HuH-7.5 (cell line): ENCODE measurements around the gene VPS50.
"Not testable (repeated sequence)": the region's sequence is repeated elsewhere in the genome, so short reads cannot be mapped to it uniquely, and the experiment has no call there.

ENCODE experiments used
- DNase-seq: peaks from one replicate; pipeline ENCODE4 v3.0.0; 2011; ENCODE audit warnings: low spot score

The VPS50 gene

GRCh38 chr7:93242106-93242505 lies 9.9 kb downstream of the VPS50 start:
- no peak for DNase-seq

GRCh38 chr7:93245525-93246432 lies 13.6 kb downstream of the VPS50 start:
- DNase-seq: no peak

DNA sequence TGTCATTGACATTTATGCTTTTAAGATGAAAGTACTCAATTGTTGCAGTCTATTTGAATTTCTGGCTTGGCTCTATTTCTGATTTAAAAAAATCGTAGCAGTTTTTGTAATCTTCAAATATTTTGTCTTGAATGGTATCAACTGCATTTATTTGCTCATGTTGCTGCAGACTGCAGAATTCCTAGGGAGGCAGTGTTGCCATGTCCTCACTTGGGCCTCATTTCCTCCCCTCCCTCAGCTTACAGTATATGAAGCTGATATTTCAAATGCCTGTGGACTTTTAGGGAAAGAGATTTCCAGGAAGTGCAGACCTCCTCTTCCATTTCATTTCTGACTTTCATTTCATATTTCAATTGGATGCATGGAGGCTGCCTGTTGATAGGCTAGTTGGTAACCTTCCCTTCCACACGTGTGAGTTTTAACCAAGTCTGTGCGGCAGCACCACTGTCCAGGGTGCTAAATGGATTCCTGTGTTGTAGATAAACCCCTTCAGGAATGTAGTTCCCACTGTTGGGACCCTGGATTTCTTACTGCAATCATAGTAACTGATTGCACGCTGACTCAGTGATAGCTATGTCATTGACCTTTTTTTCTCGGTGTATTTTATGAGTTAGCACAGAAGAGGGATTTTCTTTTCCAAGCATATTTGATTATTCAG lies 17.5 kb downstream of the VPS50 start:
- DNase-seq: no peak

DNA sequence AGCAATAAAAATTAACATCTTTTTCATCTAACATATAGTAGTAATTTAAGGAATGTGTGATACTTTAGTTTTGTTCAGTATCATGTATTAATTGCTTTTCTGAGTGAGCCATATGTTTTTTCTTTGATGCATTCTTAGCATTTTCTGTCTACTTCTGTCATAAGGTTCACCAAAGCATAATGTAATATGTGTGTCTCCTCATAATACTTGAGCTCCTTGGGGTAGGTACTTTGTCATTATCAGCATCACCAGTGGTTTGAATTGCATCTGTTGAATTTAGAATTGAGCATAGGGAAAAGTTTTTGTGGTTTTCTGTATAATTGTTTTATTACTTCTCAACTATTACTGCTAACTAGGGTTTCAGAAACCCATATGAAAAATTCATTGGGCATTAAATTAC lies 26.5 kb downstream of the VPS50 start:
- no peak for DNase-seq

GRCh38 chr7:93262535-93262934 lies 30.4 kb downstream of the VPS50 start:
- DNase-seq: no peak

GRCh38 chr7:93265220-93265619 lies 33.1 kb downstream of the VPS50 start:
- no peak for DNase-seq

DNA sequence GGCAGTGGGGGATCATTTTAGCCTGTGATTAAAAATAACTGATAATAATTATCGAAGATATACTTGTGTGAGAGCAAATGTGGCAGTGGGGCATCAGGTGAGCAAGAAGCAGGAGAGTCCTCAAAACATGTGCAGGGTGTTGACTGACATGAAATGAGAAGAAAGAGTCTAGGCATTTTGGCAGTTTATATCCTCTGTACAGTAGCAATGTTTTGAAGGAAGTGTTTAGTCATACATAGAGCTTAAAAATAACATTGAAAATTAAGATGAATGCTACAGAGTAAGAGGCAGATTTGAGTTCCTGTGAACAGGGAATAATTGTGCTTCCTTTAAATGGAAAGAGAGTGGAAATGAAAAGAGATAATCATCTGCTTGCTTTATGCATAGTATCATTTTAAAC lies 47.4 kb downstream of the VPS50 start:
- DNase-seq: no peak

DNA sequence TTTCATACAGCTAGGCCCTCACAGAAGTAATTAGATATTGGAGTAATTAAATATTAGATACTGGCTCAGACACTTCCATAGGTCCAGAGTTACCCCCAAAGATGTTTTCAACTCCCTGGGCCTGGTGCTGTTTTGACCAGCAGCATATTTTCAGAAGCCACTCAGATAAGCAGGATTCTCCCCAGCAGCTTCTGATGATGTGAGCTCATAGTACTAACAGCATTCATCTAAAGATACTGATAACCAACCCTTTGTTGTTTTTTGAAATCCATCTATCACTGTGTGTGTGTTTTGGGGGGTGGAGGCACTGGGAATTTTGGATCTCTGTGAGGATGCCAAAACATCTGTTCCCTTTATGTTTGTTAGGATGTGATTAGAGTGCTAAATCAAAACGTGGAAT lies 52.7 kb downstream of the VPS50 start:
- no peak for DNase-seq

DNA sequence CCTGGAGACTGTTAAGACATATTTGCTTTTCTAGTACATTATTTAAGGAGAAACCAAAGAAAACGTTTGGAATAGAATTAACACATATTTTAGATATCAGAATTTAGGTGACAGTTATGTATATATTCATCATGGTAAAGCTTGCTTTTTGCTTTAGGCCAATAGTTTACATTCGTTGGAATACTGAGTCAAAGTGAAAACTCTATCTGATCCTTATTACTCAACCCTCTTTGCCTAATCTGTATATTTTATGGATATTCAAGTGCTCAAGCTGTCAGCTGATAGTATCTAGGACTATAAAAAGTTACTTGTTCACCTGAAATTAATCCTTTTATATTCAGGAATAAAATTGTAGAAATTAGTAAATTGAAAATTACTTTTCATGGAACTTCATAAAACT lies 61.1 kb downstream of the VPS50 start:
- DNase-seq: no peak

DNA sequence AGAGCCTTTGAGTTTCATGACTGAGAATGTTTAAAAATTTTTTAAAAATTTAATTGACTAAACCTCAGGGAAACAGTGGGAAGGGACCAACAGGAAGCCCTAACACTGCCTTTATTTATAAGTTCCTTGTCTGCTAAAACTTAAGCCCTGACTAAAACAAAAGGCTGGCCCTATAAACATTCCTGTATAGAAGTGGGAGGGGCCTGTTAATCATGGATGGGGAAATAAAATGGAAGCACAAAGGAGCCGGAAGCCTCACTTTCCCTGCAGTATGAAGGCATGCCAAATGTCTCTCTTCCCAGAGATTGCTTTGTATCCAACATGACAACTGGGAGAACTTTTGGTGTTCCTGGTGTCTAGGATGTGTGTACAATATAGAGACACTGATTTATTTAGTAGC lies 66.0 kb downstream of the VPS50 start:
- DNase-seq: no peak

GRCh38 chr7:93298671-93299070 lies 66.5 kb downstream of the VPS50 start:
- no peak for DNase-seq

GRCh38 chr7:93301736-93302135 lies 69.6 kb downstream of the VPS50 start:
- DNase-seq: no peak

- no peak for DNase-seq
Measured at GRCh38 chr7:93307131-93307660, 75.0 kb downstream of the VPS50 start.

DNA sequence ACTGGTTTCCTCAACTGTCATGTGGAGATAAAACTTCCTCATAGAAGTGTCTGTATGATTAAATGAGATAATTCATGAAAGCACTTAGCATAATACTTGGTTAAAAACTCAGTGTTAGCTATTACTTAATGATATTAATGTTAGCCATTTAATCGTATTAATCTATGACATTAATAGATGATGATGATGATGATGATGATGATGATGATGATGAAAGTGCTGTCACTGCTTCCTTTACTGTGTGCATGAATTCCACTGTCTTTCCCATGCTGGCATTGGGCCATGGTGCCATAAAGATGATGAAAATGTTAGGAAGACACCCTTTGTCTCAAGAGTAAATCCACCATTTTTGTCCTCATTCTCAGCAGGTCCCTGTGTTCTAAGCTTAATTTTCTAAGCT lies 75.8 kb downstream of the VPS50 start:
- no peak for DNase-seq

- DNase-seq: no peak
Measured at GRCh38 chr7:93310346-93310745, 78.2 kb downstream of the VPS50 start.

DNA sequence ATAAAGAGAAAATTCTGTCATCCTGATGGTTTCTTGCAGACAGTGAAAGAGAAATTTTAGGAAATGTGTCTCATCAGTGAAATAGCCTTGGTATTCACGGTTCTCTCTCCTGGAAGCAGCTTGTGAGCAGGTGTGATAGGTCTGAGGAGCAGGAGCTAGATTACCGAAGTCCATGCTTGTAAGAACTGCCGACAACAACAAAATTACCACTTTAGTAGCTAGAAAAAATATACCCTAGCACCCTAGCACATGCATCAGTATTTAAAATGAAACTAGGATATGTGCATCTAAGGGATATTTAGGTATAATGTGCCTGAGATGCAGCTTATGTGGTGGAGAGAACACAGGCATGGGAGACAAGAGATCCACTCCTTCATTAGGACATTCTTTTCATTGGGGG lies 82.3 kb downstream of the VPS50 start:
- DNase-seq: no peak

DNA sequence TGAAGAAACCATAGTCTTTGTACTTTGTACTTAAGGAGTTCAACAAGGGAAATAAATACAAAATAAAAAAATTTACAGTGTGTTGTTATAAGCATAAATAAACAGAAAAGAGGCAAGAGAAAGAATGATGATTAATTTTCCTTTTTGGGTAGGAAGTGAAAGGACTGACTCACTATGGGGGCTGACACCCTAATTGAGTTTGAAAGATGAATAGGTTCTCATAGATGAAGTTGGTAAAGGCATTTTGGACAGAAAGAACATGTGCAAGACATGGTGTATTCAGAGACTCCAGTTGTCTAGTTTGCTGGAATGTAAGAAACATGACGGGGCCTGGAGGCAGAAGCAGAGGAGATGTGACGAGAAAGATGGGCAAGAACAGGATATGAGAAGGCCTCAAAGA lies 83.7 kb downstream of the VPS50 start:
- no peak for DNase-seq

DNA sequence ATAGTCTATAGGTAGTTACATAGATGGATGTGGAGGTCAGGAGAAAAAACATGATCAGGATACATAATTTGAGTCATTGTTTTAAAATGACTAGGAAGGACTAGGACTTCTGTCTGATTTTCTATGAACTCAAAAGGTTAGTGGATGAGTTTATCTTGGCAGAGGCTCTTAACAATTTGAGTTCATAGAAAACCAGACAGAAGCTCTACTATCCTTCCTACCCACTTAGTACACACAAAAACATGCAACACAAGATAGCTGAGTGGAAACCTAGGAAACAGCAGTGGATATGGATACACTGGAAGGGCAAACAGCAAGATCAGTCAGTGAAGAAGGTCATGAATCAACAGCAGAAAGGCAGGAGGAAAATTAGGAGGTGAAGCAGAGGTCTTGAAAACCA lies 84.6 kb downstream of the VPS50 start:
- no peak for DNase-seq

DNA sequence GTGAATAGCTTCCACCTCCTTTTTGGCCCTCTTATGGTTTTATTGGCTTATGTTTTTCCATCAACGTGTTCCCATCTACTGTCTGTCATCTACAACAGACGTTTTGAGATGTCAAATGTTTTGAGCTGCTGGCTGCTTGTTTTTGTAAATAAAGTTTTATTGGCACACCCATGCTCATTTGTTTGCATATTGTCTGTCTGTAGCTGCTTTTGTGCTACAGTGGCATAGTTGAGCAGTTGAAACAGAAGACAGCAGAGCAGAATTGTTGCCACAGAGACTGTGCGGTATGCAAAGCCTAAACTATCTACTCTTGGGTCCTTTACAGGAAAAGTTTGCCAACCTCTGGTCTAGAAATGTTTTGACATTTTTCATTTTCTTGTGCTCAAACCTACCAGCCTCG lies 88.7 kb downstream of the VPS50 start:
- DNase-seq: no peak

GRCh38 chr7:93326291-93326690 lies 94.1 kb downstream of the VPS50 start:
- DNase-seq: not testable (repeated sequence)

DNA sequence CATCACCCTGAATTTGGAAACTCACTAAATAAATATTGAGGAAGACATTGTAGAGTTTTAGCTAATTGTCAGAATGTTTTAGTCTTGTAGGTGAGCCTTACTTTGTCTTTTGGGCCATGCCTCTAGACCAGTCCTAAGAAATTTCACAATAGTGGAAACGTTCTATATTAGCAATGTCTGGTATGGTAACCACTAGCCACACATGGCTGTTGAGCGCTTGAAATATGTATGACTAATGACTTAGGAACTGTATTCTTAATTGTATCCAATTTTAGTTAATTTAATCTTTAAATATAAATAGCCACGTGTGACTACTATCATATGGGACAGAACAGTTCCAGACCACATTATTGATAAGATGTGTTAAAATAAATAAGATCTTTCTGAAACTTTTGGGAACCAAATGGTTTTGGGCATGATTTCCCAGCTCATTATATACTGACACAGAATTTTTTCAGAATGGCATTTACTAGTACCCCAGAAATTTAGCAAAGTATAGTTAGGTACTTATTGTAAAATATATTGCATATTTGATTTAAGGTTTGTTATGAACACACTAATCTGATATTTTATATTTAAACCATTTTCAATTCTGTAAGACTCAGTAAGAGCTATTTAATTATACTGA lies 95.0 kb downstream of the VPS50 start:
- DNase-seq: no peak

DNA sequence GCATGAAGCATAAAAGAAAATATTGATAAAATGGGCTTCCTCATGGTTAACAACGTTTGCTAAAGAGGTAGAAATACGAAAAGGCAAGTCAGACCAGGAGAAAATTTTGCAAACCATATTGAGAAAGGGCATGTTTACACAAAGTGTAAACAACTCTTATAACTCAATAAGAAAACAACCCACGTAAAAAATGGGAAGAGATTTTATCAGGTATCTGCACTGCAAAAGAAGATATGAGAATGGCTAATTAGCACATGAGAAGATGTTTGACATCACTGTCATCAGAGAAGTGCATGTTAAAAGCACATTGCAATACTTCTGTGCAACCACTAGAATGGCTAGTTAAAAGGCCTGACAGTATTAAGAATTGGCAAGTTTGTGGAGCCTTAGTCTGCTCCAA lies 99.5 kb downstream of the VPS50 start:
- no peak for DNase-seq

DNA sequence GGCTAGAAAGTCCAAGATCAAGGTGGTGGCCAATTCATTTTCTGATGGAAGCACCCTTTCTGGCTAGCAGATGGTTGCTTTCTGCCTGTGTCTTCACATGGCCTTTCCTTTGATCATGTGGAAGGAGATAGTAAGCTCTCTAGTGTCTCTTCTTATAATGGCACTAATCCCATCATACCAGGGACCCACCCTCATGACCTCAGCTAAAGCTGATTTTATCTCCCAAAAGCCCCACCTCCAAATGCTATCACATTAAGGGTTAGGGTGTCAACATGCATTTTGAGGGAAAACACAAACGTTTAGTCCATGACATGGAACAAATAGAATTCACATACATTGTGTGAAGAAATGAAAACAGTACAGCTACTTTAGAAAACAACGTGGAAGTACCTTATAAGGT lies 100.0 kb downstream of the VPS50 start:
- no peak for DNase-seq
